NCI-H82 treated with DMSO at 0.1 percent for 48 hours (cell line): ENCODE measurements around the gene PJA1.

Experiments used
- DNase-seq: peaks from one replicate; lab custom pipeline; 2025; ENCODE audit not compliant: unreplicated experiment; lab: John Stamatoyannopoulos, UW

The PJA1 gene

DNA sequence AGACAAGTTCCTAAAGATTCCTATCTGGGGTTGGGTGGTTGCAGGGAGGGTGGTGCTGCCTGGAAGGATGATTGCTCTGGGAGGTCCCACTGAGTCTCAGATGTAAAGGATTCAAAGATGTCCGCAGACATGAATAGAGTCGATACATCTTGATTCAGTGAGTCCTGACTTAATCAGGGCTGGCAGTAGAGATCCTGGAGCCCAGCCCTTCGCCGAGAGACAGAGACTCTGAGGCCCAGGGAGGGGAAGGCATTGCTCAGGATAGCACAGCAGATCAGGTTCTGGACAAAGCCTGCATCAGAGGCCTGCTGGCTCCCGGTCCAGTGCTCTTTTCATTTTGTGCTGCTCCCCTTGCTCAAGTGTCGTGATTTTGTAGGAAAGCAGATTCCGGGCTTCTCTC, 21.7 kb downstream of the PJA1 start:
- DNase-seq, result no peak

DNA sequence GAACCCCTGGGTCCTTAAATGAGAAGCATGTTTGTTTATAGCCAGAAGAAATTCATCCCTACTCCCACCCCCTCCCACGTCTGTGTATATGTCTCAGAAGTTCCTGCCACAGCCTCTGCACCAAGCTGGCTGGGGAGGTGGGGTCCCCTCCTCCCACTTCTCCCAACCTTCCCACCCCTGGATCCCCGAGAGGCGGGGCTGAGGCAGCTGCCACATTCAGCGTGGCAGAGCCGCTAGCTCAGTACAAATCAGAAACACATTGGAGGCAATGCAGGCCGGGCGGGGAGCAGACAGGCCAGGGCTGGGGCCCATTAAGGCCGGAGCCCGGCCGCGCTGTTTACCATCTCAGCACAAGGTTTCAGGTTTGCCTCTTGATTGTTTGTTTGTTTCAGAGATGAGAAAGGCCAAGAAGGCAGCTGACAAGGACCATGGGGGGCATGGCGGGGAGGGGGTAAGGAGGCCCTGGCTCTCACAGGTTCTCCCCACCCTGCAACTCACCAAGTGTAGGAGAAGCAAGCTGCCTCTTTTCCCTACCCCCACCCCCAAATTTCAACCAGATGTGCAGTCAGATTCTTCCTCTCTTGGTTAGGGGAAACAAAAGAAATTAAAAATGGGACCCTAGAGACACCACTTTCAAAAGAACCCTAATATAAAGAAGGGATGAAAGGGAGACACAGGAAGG, 22.3 kb downstream of the PJA1 start:
- no peak for DNase-seq

DNA sequence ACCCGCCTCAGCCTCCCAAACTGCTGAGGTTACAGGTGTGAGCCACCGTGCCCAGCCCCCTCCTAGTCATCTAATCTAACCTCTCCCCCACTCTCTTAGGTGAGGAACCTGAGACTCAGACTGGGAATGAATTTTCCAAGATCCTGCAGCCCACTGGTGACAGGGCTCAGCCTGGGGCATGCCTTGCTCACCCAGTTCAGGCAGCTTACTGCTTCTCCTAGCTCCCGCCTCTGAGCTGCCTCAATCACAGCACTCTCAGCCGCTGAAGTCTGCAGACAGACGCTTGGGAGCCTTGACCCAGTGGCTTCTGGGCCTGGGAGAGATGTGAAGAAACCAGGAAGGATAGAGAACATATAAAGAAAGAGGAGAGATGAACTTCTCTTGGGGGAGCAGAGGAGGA, 24.4 kb downstream of the PJA1 start:
- no peak for DNase-seq

DNA sequence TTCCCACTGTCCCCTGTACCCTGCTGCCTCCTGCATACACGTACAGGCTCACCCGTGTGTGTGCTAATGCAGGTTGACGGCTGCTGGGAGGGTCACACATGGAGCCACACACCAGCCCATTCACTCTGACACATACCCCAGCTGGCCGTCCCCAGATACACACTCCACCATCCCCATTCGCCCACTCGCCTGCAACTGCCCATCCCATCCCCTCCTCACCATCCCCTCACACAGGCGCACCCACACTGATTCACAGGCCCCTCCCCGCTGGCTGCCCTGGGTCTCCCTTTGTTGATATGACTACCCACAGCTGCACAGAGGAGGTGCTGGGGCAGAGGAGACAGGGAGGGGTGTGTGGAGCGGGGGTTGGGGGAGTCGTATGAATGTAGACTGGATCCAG, 25.7 kb downstream of the PJA1 start:
- DNase-seq, result no peak

DNA sequence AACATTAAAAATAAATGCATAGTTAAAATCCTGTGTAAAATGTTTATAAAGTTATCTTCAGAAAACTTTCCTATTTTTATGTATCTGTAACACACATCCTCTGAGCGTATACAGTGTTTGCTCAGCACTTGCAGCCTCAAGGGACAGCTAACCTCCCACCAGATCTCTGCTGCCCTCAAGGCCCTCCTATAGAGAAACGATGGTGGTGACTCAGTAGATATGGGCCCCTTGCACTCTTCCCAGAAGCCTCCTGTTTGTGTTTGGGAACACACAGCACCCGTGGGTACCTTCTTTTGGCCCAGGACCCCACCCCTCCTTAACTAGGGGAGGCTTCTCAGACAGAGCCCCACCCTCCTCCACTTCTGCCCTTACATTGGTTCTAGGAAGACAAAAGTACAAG, 26.7 kb downstream of the PJA1 start:
- no peak for DNase-seq

DNA sequence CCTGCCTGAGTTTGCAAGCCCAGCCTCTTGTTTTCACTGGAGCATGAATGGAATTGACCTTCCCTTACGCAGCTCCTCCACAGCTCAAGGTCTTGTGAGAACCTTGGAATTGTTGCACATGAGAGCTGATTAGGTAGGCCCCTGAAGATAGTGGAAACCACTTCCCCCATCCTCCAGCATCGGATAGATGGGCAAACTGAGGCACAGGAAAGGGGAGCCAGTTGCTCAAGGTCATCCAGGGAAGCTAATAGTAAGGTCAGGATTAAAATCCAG, 27.2 kb downstream of the PJA1 start:
- DNase-seq, result no peak

DNA sequence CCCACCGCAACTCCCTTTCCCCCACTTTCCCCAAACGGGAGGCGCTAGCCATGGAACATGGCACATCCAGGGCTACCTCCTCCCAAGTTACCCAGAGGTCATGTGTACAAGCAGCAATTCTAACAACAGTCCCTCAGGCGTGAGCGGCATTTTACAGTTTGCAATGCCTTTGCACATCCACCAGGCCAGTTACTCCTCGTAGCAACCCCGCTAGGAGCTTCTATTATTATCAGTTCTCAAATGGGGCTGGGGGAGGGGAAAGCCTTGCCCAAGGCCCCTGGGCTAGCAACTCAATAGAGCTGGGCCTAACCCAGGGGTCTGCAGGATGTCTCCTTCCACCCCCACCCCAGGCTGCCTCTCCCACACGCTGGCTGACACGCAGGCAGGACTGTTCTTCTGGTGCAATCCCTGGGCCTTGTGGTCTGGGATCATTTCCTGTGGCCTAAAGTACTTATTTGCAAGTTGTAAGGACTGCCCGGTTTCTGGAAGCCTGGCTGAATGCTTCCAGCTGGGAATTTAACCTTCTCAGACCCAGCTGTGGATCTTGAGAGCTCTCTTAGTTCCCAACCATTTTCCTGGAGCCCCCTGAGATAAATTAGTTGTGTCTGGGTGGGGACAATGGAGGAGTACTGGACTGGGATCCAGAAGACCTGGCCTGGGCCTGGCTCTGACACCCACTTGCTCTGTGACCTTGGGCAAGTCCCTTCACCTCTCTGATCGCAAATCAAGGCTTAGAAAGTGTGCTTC, 27.7 kb downstream of the PJA1 start:
- DNase-seq, result no peak

DNA sequence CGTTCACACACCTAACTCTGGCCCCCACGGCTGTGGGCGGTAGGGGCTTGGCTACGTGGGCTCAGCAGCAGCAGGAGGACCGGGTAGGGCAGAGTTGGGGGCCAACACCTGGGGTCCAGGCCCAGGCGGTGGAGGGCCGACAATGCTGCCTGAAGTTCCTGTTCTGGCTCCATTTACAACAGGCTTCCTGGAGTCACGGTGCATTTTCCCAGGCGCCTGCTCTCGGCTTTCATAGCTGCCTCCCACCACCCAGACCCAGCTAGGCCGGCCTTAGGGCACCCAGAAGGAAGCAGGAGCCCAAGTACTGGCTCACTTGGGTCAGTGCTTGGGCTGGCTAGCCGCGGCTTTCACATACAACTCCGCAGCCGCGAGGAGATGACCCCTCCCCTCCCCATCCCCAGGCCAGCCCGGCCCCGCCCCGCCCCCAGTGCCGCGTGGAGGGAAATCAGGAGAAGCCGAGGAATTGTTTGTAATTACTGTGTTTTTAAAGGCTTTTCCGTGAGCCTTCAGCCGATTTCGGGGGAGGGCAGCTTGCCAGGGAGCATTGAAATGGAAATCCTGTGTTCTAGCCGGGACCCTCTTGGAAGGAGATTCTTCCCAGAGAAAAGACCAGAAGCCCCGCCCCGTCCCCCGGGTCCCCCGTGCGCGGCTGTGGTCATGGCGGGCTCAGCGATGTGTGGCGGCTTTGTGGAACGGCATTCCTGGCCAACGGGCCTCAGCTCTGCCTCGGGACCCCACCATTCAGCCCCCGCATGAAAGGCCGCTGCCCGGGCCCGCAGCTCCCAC, 28.5 kb downstream of the PJA1 start:
- DNase-seq, result no peak

DNA sequence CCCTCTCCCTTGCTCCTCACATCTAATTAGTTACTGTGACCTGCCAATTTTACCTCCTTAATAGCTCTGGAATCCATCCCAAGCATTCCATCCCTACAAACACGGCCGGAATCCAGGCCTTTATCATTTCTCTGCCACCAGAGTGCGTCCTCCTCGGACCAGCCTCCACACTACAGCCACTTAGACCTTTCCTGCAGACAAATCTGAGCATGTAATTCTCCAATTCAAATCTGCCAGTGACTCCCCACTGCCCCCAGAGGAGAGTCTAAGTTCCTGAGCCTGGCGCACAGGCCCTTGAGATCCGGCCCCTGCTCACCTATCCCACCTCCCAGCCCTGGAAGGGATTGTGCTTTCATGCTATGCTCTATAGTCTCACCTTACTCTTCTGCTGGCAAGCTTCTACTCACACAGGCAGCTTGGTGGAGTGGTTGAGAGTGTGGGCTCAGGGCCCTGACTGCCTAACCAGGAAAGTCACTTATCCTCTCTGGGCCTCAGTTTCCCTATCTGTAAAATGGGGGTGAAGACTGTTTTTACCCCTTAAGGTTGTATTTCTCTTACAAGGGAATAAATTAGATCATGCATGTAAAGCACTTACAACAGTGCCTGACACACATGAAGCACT, 31.2 kb downstream of the PJA1 start:
- DNase-seq, result peak; percentile 57

DNA sequence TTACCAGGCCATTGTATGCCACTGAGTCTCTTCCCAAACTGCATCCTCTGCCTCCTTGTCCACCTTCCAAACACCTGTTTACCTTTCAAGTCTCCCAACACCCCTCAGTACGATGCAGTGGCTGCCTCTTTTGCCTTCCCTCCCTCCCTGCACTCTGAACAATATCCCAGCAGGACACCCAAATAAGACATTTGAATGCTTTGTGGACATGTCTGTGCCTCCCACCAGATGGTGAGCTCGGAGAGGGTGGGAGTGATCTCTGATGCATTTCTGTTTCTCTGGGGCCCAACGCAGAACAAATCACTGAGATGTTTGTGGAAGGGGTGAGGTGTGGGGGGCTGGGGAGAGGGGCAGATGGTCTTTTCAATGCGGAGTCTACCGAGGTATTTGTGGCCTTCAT, 33.4 kb downstream of the PJA1 start:
- DNase-seq, result no peak

DNA sequence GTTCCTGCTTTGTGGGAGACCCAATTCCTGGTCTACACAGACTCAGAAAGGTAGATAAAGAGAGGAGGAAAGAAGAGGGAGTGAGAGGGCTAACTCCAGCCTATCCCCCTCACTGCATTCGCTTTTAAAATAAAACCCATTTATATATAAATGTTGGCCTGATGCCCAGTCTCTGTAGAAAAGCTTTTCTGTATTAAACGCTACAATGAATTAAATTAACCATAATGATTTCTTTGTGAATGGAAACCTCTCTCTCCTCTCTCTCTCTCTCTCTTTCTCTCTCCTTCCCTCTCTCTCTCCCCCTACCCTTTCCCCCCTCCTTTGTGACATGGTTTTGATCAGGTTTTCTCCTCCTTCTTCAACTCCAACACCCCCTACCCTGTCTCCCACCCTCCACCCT, 34.8 kb downstream of the PJA1 start:
- DNase-seq, result no peak

DNA sequence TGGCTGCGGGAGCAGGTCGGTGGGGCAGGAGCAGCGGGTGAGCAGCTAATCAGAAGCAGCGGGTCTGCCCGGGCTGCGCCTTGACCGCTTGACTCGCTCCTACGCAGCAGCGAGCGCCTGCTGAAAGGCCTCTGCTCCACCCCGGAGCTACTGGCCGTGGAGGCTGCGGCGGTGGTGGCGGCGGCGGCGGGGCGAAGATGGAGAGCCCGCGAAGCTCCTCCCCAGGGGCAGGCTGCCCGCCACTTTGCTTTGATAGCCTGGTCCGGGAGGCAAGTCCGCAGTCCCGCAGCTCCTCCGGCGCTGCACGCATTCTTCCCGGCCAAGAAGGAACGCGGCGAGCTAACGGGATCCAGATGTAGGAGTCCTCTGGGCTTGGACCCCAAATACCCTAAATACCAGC, 36.7 kb downstream of the PJA1 start:
- no peak for DNase-seq

DNA sequence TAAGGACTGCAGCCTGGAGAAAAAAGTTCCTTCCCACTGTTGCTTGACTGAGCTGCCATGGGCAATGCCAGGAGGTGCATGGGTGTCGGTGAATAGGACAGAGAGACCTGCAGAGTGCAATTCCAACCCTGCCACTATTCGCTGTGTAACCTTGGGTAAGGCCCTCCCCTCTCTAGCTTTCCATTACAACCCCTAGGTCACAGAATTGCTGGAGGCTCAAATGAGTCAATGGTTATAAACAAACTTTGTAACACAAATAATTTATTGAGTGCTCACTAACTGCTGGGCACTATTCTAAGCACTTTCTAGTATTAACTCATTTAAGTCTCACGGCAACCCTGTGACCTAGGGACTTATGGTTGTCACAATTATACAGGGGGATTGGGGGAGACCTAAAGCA, 37.8 kb downstream of the PJA1 start:
- no peak for DNase-seq

DNA sequence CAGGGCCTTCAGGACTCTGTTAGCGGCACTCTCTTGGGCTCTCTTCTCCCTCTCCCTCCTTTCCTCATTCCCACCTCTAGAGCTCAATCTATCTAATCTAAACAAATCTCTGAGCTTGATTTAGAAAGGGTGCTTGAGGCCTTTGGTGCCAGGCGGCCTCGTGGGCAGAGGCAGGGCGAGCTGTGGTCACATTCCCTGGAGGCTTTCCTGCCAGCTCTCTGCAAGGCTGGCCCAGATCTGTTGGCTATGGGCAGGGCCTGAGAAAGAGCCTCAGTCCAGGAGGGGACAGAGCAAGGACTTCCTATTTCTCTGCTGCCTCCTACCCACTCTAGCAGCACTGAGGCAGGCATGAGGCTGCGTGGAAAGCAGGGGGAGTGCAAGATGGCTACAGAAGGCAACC, 38.6 kb downstream of the PJA1 start:
- DNase-seq, result no peak

DNA sequence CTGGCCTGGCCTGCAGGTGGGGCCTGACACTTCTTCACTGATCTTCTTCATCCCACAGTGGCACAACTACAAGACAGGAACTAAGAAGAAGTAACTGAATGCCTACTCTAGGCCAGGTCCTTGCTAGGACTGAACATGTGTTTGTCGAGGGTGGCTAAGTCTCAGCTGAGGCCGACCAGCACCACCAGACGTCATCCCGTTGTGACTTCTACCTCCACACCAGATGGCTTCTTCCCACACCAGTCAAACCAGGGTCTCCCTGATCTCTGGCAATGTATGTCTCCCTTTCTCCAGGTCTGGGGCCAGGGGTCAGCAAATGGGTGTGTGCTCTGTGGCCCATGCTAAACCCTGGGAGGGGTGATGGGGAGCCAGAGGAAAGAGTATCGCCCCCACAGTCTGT, 40.2 kb downstream of the PJA1 start:
- DNase-seq, result no peak

DNA sequence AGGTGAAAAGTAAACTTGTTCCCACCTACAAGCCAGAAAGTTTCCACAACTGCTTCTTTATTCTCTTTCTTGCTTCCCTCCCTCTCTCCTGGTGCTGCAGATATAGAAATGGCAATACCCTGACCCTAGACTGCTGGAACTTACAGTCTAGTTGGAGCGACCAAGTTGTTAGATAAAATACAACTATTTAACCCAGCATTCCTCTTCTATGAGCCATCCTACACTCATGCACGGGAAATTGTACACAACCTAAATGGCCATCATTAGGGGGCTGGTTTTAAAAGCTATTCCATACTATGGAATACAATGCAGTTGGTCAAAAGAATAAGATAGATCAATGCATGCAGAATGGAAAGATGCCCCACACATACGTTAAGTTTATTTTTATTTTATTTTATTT, 41.1 kb downstream of the PJA1 start:
- no peak for DNase-seq

DNA sequence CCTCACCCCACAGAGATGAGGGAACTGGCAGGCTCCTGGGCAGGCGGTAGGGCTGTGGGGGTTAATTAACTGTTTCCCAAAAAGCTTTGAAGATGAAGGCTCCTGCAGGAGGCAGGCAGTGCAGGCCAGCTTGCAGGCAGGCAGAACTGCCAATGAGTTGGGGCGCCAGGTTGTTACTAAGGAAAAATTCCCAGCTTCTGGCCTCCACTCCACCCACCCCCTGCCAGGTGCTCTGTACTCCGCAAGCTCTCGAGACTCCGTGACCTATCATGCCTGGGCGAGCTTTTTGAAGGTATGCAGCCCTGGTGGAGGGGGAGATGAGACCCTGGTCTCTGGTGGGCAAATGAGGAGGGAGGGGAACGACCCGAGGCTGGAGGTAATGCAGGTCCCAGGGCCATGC, 41.8 kb downstream of the PJA1 start:
- no peak for DNase-seq

DNA sequence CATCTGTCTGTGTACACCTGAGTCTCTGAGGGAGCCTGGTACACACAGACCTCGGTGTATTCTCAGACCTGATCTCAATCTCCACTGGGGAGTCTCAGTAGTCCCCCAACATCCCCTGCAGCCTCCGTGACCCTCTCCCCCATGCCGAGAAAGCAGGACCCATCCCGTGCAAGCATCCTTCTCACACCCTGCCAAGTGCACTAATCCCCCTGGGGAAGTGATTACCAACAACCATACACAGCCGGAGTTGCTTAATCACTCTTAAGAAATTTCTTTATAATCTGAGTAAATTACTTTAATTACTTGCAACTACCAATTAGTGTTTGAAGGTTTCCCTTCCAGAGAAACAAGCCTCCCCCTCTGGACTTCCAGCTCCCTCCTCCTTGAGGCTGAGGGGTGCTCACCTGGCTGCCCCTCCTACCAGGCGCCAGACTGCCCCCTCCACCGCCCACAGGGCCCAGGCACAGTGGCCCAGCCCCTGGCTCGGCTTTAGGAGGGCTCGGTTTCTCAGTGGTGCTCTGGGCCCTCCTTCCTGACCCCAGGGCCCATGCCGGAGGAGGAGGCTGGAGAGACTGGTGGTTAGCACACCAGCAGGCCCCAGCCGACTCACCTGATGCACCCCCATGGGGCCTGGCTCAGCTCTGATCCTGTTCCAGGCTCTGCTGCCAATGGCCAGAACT, 43.8 kb downstream of the PJA1 start:
- peak; percentile 13 for DNase-seq

DNA sequence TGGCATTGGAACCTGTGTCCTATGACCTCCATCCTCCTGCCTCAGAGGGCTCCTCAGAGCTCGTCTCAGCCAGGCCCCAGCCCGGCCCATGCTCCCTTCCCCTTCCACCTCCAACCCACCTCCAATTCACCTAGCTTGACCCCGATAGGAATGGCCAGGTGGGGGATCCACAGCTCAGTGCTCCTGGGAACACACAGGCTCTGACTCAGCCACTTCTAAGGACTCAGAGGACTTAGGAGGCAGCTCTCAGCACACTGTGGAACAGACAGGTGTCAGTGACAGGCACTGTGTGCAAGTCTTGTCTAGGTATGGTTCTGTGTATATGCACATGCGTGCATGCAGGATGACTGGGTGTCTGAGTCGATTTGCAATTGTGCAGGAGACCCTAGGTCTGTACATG, 44.8 kb downstream of the PJA1 start:
- no peak for DNase-seq

DNA sequence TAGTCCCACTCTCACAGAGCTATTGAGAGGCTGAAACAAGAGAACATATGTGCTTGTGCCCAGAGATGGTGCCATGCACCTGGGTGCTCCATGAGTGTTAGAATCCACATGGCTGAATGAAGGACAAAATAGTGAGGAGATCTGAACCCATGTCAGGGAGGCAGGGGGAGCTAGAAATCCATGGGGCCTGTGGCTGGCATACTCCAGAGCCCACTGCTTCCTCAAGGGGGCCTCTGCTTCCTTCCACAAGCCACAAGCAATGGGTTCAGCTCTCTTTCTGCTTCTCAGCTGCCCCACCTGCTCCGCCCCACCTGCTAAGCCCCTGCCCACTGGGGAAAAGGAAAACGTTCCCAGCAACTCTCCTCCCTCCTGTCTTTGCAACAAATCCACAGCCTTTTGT, 46.1 kb downstream of the PJA1 start:
- no peak for DNase-seq

DNA sequence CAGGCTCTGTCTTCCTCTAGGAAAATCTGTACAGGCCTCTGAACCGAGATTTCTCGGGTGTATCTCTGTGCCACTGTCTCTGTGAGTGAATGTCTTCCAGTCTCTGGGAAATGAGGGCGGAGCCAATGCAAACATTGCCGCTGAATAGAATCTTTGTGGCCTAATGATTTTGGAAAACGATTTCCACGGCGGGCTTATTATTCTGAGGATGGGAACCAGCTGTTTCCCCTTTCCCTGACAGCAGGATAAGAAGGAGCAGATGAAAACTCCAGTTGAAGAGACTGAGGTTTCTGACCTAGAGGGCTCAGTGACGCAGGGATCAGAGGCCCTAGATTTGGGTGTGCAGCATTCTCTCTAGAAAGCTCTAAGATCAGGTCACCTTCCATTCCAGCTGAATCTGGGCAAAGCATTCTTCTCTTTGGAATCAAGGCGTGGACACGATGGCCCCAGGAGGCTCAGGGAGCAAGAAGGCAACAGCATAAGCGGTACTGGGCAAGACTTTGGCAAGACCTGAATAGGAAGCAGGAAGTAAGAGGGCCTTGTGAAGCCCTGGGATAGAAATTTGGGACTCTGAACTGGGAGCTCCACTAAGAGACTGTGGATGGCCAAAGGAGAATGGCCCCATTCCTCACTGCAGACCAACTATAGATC, 47.3 kb downstream of the PJA1 start:
- no peak for DNase-seq
